B cell (primary cell): ENCODE data around the gene SYTL2. TPM values are rescaled to one million over a fixed set of nuclear protein-coding genes. Genes with fewer than 3 reads are reported as not detected.

Experiments used
- ATAC-seq: fragments of 200-7000 bp; cut with Tn5 transposase; one replicate; pipeline ENCODE4 v1.10.0; 2021; ENCODE audit warnings: low read depth, mild to moderate bottlenecking, moderate number of reproducible peaks, moderate library complexity
- CTCF ChIA-PET: fragments of 350-600 bp; sonication (Branson Sonifier 250); formaldehyde crosslinking; loops from one replicate; lab custom pipeline; 2021; ENCODE audit warnings: antibody characterized with exemption, inconsistent platforms; lab: Charles Lee
- POLR2A ChIA-PET: fragments of 350-600 bp; sonication (Branson Sonifier 250); formaldehyde crosslinking; loops from one replicate; lab custom pipeline; 2021; ENCODE audit warnings: antibody characterized with exemption; lab: Charles Lee
- DNase-seq: peaks from one replicate; pipeline ENCODE4 v3.0.0; 2013
- H2AFZ ChIP-seq: 2 replicates; pipeline ENCODE4 v1.6.1; 2012; ENCODE audit warnings: mild to moderate bottlenecking, low read depth, low read length; ENCODE audit not compliant: insufficient read depth, poor library complexity, severe bottlenecking
- H3K27ac ChIP-seq, 2 donors: 1 replicate in 1 of 2; 2 replicates in 1 of 2; pipeline ENCODE4 v1.5.1; 2012 to 2013; ENCODE audit warnings: low read length in 2 of 2, mild to moderate bottlenecking in 2 of 2, moderate library complexity in 1 of 2
- H3K27me3 ChIP-seq, 4 experiments: fragments of 200-600 bp in 1 of 4; sonication (generic) in 1 of 4; replicated peaks in 1 of 4; 1 replicate in 2 of 4; 2 replicates in 2 of 4; pipeline versions ENCODE4 v1.6.1 to v1.7.0; 2013 to 2016; ENCODE audit warnings: low read length in 3 of 4, mild to moderate bottlenecking in 2 of 4, mixed read lengths in 1 of 4, moderate library complexity in 1 of 4; ENCODE audit not compliant: insufficient read depth in 4 of 4, control insufficient read depth in 3 of 4; ENCODE audit errors: control extremely low read depth in 1 of 4
- H3K36me3 ChIP-seq, 2 experiments: replicated peaks in 1 of 2; 1 replicate in 1 of 2; 2 replicates in 1 of 2; pipeline versions ENCODE4 v1.6.1 to v1.7.1; 2013; ENCODE audit warnings: low read length in 1 of 2; ENCODE audit not compliant: insufficient read depth in 2 of 2, control insufficient read depth in 1 of 2; ENCODE audit errors: control extremely low read depth in 1 of 2, extremely low read depth in 1 of 2
- H3K4me1 ChIP-seq, 2 donors: fragments of 200-600 bp in 1 of 2; sonication (generic) in 1 of 2; 1 replicate in 1 of 2; 2 replicates in 1 of 2; pipeline versions ENCODE4 v1.5.1 to v1.6.1; 2013 to 2017; ENCODE audit warnings: low read length in 2 of 2; ENCODE audit not compliant: control insufficient read depth in 2 of 2, insufficient read depth in 2 of 2
- H3K4me2 ChIP-seq: replicated peaks from 2 replicates; pipeline ENCODE3; 2012; ENCODE audit warnings: mild to moderate bottlenecking, low read depth, low read length; ENCODE audit not compliant: poor library complexity, severe bottlenecking
- H3K4me3 ChIP-seq, 5 experiments: fragments of 200-600 bp in 1 of 5; sonication (generic) in 1 of 5; 1 replicate in 3 of 5; 2 replicates in 2 of 5; pipeline versions ENCODE4 v1.5.1 to v1.7.0; 2011 to 2016; ENCODE audit warnings: low read length in 4 of 5, mild to moderate bottlenecking in 4 of 5, low read depth in 2 of 5, control low read depth in 1 of 5, moderate library complexity in 1 of 5; ENCODE audit not compliant: insufficient read depth in 1 of 5; ENCODE audit errors: control extremely low read depth in 1 of 5, extremely low read depth in 1 of 5
- H3K79me2 ChIP-seq: fragments of 200-600 bp; sonication (generic); one replicate; pipeline ENCODE4 v1.6.0; 2016; ENCODE audit warnings: low read length; ENCODE audit not compliant: control insufficient read depth, insufficient read depth
- H3K9ac ChIP-seq: fragments of 200-600 bp; sonication (generic); 2 replicates; pipeline ENCODE4 v1.6.1; 2017; ENCODE audit warnings: mild to moderate bottlenecking, low read length, moderate library complexity
- H3K9me3 ChIP-seq, 3 donors: one replicate each; pipeline versions ENCODE4 v1.6.1 to v1.7.1; 2013; ENCODE audit warnings: low read length in 2 of 3; ENCODE audit not compliant: control insufficient read depth in 2 of 3, insufficient read depth in 1 of 3; ENCODE audit errors: control extremely low read depth in 1 of 3
- H4K20me1 ChIP-seq: 2 replicates; pipeline ENCODE4 v1.6.0; 2012; ENCODE audit warnings: mild to moderate bottlenecking, low read length; ENCODE audit not compliant: insufficient read depth, control insufficient read depth, poor library complexity, severe bottlenecking
- H3K27ac Mint-ChIP-seq: one replicate; pipeline ENCODE4 v1.8.0; 2021; ENCODE audit warnings: mixed read lengths
- H3K27me3 Mint-ChIP-seq: one replicate; pipeline ENCODE4 v1.8.0; 2021; ENCODE audit warnings: mixed read lengths
- H3K4me1 Mint-ChIP-seq: one replicate; pipeline ENCODE4 v1.8.0; 2021; ENCODE audit warnings: mixed read lengths
- H3K4me3 Mint-ChIP-seq: one replicate; pipeline ENCODE4 v1.8.0; 2021; ENCODE audit warnings: mixed read lengths
- H3K9me3 Mint-ChIP-seq: one replicate; pipeline ENCODE4 v1.8.0; 2022; ENCODE audit warnings: mixed read lengths; ENCODE audit not compliant: insufficient read depth
- EZH2 ChIP-seq: IDR thresholded peaks from 2 replicates; pipeline ENCODE4 v1.6.1; 2012; ENCODE audit warnings: borderline replicate concordance, low read depth, mild to moderate bottlenecking, moderate library complexity, low read length; ENCODE audit not compliant: insufficient read depth, poor library complexity, severe bottlenecking
- WGBS: methylation state at CpG from one replicate; pipeline ENCODE4 v1.1.5; 2013; ENCODE audit warnings: missing lambda C conversion rate; ENCODE audit not compliant: insufficient coverage; 5-methylcytosine and 5-hydroxymethylcytosine counted together
- intact Hi-C: fragments of 100-400 bp; cut with micrococcal nuclease; formaldehyde crosslinking; loops from one replicate; pipeline ENCODE4 v1.10.0; 2022
- polyA plus RNA-seq: library from polyadenylated mRNA; depleted of rRNA; stranded (reverse); fragments of >200 nt; gene quantifications from 2 replicates; pipeline ENCODE4 v1.2.3, GENCODE V29; 2012
- total RNA-seq, 2 donors: library from RNA; stranded (reverse); fragments of 120-200 nt in 1 of 2; gene quantifications; 1 replicate in 1 of 2; 2 replicates in 1 of 2; pipeline versions ENCODE4 v1.2.3 to v1.2.4, GENCODE V29; 2013 to 2022
- TF ChIP-seq, protein P1 (sequence below): fragments of 200-600 bp; IDR thresholded peaks from one replicate; pipeline ENCODE4 v1.8.0; 2022; ENCODE audit warnings: antibody characterized with exemption, mild to moderate bottlenecking

The SYTL2 gene
- total and polyA plus RNA-seq, 2 donors (not counting 1 experiment from before 2014, with no cell fraction given) = 0.86 to 2.9 TPM

DNA sequence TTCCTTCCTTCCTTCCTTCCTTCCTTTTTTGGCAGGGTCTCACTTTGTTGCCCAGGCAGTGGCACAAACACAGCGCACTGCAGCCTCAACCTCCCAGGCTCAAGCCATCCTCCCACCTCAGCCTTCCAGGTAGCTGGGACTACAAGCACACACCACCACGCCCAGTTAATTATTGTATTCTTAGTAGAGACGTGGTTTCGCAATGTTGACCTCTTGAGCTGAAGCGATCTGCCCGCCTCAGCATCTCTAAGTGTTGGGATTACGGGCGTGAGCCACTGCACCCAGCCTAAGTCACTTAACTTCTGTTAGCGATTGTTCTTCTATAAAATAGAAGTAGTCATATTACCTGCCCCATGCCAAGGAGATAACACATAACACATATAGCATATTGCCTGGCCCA lies 2.8 kb upstream of the SYTL2 start:
- H4K20me1 ChIP-seq = no peaks in the 10 kb centered on the region
- no peak overlapping the region for H3K4me3 ChIP-seq
- H3K36me3 ChIP-seq = no peaks in the 10 kb centered on the region
- H3K79me2 ChIP-seq = no peaks in the 10 kb centered on the region
- Mint-ChIP-seq H3K9me3 (no peaks in the 10 kb centered on the region), H3K4me3 (no peak overlapping the region), H3K27me3 (peaks cover 28% of the 10 kb centered on the region), H3K27ac (no peak overlapping the region), H3K4me1 (peaks cover 23% of the 10 kb centered on the region)
- peaks cover 0 to 30% (median 3%) of the 10 kb centered on the region in 4 experiments for H3K27me3 ChIP-seq
- H3K9me3 ChIP-seq = no peaks in the 10 kb centered on the region
- TF ChIP-seq, protein P1, sequence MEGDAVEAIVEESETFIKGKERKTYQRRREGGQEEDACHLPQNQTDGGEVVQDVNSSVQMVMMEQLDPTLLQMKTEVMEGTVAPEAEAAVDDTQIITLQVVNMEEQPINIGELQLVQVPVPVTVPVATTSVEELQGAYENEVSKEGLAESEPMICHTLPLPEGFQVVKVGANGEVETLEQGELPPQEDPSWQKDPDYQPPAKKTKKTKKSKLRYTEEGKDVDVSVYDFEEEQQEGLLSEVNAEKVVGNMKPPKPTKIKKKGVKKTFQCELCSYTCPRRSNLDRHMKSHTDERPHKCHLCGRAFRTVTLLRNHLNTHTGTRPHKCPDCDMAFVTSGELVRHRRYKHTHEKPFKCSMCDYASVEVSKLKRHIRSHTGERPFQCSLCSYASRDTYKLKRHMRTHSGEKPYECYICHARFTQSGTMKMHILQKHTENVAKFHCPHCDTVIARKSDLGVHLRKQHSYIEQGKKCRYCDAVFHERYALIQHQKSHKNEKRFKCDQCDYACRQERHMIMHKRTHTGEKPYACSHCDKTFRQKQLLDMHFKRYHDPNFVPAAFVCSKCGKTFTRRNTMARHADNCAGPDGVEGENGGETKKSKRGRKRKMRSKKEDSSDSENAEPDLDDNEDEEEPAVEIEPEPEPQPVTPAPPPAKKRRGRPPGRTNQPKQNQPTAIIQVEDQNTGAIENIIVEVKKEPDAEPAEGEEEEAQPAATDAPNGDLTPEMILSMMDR = no peak
- TF ChIP-seq EZH2 = no peak
- 100% methylated on average over 1 of the region's 9 CpGs for WGBS
- ChIA-PET POLR2A (no interaction called here), CTCF (interaction anchor here (1.0 kb wide), 1 partner anchor 16 kb away, joined by 3 read pairs; no protein-coding TSS in a partner anchor)
- intact Hi-C loops = no loop called here
- H2AFZ ChIP-seq = no peak overlapping the region
- ATAC-seq (no peak), DNase-seq (no peak)
- H3K9ac ChIP-seq = no peak overlapping the region
- no peak overlapping the region for H3K27ac ChIP-seq
- H3K4me1 ChIP-seq = peaks cover 16 to 25% of the 10 kb centered on the region in 2 donors
- H3K4me2 ChIP-seq = no peak overlapping the region

DNA sequence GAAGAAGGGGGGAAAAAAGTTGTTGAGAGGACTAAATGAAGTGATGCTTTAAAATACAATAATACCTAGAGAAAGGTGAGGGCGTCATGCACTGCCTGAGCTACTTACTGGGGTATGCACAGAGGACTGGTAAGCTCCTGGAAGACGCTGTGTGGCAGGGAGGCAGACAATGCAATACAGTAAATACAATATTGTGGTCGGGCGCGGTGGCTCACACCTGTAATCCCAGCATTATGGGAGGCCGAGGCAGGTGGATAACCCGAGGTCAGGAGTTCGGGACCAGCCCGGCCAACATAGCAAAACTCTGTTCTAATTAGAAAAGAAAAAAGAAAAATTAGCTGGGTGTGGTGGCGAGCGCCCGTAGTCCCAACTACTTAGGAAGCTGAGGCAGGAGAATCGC lies 683 bp upstream of the SYTL2 start:
- no peaks in the 10 kb centered on the region for H3K9me3 Mint-ChIP-seq
- no peak for ATAC-seq
- ChIA-PET CTCF (no interaction called here), POLR2A (no interaction called here)
- Histone ChIP-seq H3K4me2 (peak overlapping the region; percentile 84), H2AFZ (peak overlapping the region; percentile 83), H3K9me3 (no peaks in the 10 kb centered on the region), H3K79me2 (no peaks in the 10 kb centered on the region), H3K4me1 (peaks cover 16 to 25% of the 10 kb centered on the region in 2 donors), H3K9ac (peak overlapping the region; percentile 62), H3K4me3 (peak overlapping the region in 4 of 5 experiments; percentile 32 to 70 (median 60)), H3K27me3 (peaks cover 0 to 30% (median 3%) of the 10 kb centered on the region in 4 experiments), H4K20me1 (no peaks in the 10 kb centered on the region), H3K27ac (no peak overlapping the region), H3K36me3 (no peaks in the 10 kb centered on the region)
- no peak overlapping the region for H3K27ac Mint-ChIP-seq
- H3K27me3 Mint-ChIP-seq = peaks cover 28% of the 10 kb centered on the region
- peak overlapping the region; percentile 86 for H3K4me3 Mint-ChIP-seq
- intact Hi-C loops = loop anchor here (2.0 kb wide), 2 partner anchors 43 to 183 kb away; partner anchors contain the start of genes CCDC83 and TMEM126B
- no peak for TF ChIP-seq EZH2
- TF ChIP-seq, protein P1 = no peak
- H3K4me1 Mint-ChIP-seq = peaks cover 23% of the 10 kb centered on the region
- DNase-seq = peak; percentile 8
- WGBS = 83% methylated on average over 9 of the region's 13 CpGs
